CD4-positive, alpha-beta T cell (primary cell): ENCODE data around the gene MYL12A. TPM values are rescaled to one million over a fixed set of nuclear protein-coding genes. Genes with fewer than 3 reads are reported as not detected.

ENCODE experiments used
- ATAC-seq: fragments of 200-7000 bp; cut with Tn5 transposase; one replicate; pipeline ENCODE4 v1.10.0; 2022; ENCODE audit warnings: mild to moderate bottlenecking; ENCODE audit not compliant: poor library complexity
- CTCF ChIA-PET: fragments of 350-600 bp; sonication (Branson Sonifier 250); formaldehyde crosslinking; loops from one replicate; lab custom pipeline; 2021; ENCODE audit warnings: antibody characterized with exemption, inconsistent platforms; lab: Charles Lee
- POLR2A ChIA-PET: fragments of 350-600 bp; sonication (Branson Sonifier 250); formaldehyde crosslinking; loops from one replicate; lab custom pipeline; 2021; ENCODE audit warnings: antibody characterized with exemption, inconsistent platforms; lab: Charles Lee
- DNase-seq, 14 experiments: peaks; one replicate each; pipeline ENCODE4 v3.0.0-alpha.2; 2013 to 2020; ENCODE audit warnings: mixed read lengths in 2 of 14
- H3K27ac ChIP-seq, 2 donors: one replicate each; pipeline versions ENCODE4 v1.5.1 to v1.7.0; 2013; ENCODE audit warnings: low read length in 2 of 2, low read depth in 1 of 2, mild to moderate bottlenecking in 1 of 2
- H3K27me3 ChIP-seq, 2 experiments: 1 replicate in 1 of 2; 2 replicates in 1 of 2; pipeline versions ENCODE4 v1.6.1 to v1.7.0; 2013; ENCODE audit warnings: low read length in 2 of 2, control low read depth in 1 of 2, mild to moderate bottlenecking in 1 of 2, moderate library complexity in 1 of 2; ENCODE audit not compliant: insufficient read depth in 2 of 2, control insufficient read depth in 1 of 2
- H3K36me3 ChIP-seq: one replicate; pipeline ENCODE4 v1.6.1; 2013; ENCODE audit warnings: low read length, control low read depth; ENCODE audit not compliant: insufficient read depth
- H3K4me1 ChIP-seq: one replicate; pipeline ENCODE4 v1.6.1; 2013; ENCODE audit warnings: low read length, control low read depth; ENCODE audit not compliant: insufficient read depth
- H3K4me3 ChIP-seq: one replicate; pipeline ENCODE4 v1.5.1; 2013; ENCODE audit warnings: mild to moderate bottlenecking, low read length, moderate library complexity
- H3K9me3 ChIP-seq, 2 experiments: 1 replicate in 1 of 2; 2 replicates in 1 of 2; pipeline versions ENCODE4 v1.6.1 to v1.7.0; 2013; ENCODE audit warnings: low read length in 2 of 2, mild to moderate bottlenecking in 2 of 2, control low read depth in 1 of 2, moderate library complexity in 1 of 2; ENCODE audit not compliant: control insufficient read depth in 1 of 2, insufficient read depth in 1 of 2
- H3K27ac Mint-ChIP-seq: one replicate; pipeline ENCODE4 v1.8.0; 2020; ENCODE audit warnings: mixed read lengths
- H3K27me3 Mint-ChIP-seq: one replicate; pipeline ENCODE4 v1.8.0; 2021; ENCODE audit warnings: mixed read lengths
- H3K36me3 Mint-ChIP-seq: one replicate; pipeline ENCODE4 v1.8.0; 2021; ENCODE audit warnings: low read depth, mixed read lengths
- H3K4me1 Mint-ChIP-seq: one replicate; pipeline ENCODE4 v1.8.0; 2021; ENCODE audit warnings: low read depth, mixed read lengths
- H3K4me3 Mint-ChIP-seq: one replicate; pipeline ENCODE4 v1.8.0; 2020; ENCODE audit warnings: mild to moderate bottlenecking, mixed read lengths
- H3K9me3 Mint-ChIP-seq: one replicate; pipeline ENCODE4 v1.8.0; 2020; ENCODE audit warnings: mixed read lengths
- CTCF ChIP-seq: fragments of 200-600 bp; IDR thresholded peaks from one replicate; pipeline ENCODE4 v1.8.0; 2022; ENCODE audit warnings: antibody characterized with exemption, mild to moderate bottlenecking
- intact Hi-C, 2 experiments: fragments of 100-400 bp; cut with DNase I in 1 of 2; cut with micrococcal nuclease in 1 of 2; formaldehyde crosslinking; loops; one replicate each; pipeline versions ENCODE4 v1.15.1 to v1.9.0; 2023 to 2025; cut with DNase I, micrococcal nuclease
- total RNA-seq, 174 experiments: library from RNA in 2 of 174; stranded (reverse) in 2 of 174; gene quantifications; one replicate each; pipeline ENCODE4 v1.2.3 and lab custom pipeline; 2021 to 2026

MYL12A gene
- total RNA-seq, 2 experiments from 2014 or later = 188 to 190 TPM

- Histone ChIP-seq H3K4me1 (no peaks in the 10 kb centered on the region), H3K27me3 (no peaks in the 10 kb centered on the region), H3K36me3 (no peaks in the 10 kb centered on the region), H3K27ac (no peak overlapping the region), H3K9me3 (no peaks in the 10 kb centered on the region), H3K4me3 (no peak overlapping the region)
- H3K4me3 Mint-ChIP-seq = no peak overlapping the region
- H3K27ac Mint-ChIP-seq = no peak overlapping the region
- peaks cover 5% of the 10 kb centered on the region for H3K4me1 Mint-ChIP-seq
- ChIA-PET POLR2A (no interaction called here), CTCF (no interaction called here)
- H3K36me3 Mint-ChIP-seq = no peaks in the 10 kb centered on the region
- no peak for ATAC-seq
- TF ChIP-seq CTCF = no peak
- intact Hi-C loops = no loop called here
- no peak for DNase-seq
- no peaks in the 10 kb centered on the region for H3K9me3 Mint-ChIP-seq
- H3K27me3 Mint-ChIP-seq = no peaks in the 10 kb centered on the region
Observed at GRCh38 chr18:3225588-3225987, 22.0 kb upstream of the MYL12A start.

- ChIA-PET POLR2A (no interaction called here), CTCF (no interaction called here)
- no peaks in the 10 kb centered on the region for H3K36me3 ChIP-seq
- H3K9me3 Mint-ChIP-seq = no peaks in the 10 kb centered on the region
- no peak overlapping the region for H3K4me3 ChIP-seq
- no peaks in the 10 kb centered on the region for H3K36me3 Mint-ChIP-seq
- ATAC-seq = no peak
- intact Hi-C loops = no loop called here
- no peak for DNase-seq
- no peak overlapping the region for H3K27ac ChIP-seq
- no peaks in the 10 kb centered on the region for H3K27me3 Mint-ChIP-seq
- no peaks in the 10 kb centered on the region for H3K9me3 ChIP-seq
- no peak overlapping the region for H3K4me3 Mint-ChIP-seq
- no peaks in the 10 kb centered on the region for H3K27me3 ChIP-seq
- no peaks in the 10 kb centered on the region for H3K4me1 ChIP-seq
- H3K4me1 Mint-ChIP-seq = peaks cover 5% of the 10 kb centered on the region
- no peak for TF ChIP-seq CTCF
- H3K27ac Mint-ChIP-seq = no peak overlapping the region
Observed at GRCh38 chr18:3226048-3226447, 21.6 kb upstream of the MYL12A start.

DNA sequence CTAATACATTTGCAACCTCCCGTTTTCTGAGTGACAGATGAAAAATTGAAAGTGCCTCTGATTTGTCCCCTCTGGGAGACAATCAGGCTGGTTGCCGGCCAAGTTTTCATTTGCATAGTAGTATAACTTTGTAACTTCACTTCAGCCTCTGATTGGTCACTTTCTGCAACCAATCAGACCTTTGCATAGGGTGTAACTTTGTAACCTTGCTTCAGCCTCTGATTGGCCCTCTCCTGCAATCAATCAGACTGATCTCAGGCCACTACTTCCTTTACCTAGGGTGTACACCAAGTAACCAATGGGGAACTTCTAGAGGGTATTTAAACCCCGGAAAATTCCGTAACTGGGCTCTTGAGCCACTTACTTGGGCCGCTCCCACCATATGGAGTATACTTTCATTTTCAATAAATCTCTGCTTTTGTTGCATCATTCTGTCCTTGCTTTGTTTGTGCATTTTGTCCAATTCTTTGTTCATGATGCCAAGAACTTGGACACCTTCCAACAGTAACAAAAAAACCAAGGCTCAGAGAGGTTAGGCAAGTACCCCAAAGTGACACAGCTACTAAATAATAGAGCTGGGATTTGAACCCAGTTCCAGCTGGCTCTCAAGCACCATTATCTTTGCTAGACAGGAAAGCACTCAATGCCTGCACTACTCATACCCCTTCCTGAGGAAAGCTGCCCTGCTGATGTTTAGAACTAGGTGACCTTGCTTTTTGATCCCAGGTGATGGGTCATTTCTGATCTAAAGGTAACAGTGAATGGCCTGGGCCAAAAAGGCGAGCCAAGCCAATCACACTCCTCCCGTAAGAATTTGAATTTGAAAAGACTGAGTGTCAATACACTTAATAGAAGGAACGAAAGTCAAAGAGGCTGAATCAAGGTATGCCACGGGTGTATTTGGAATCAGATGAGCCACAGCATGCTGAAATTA lies 16.9 kb upstream of the MYL12A start:
- no peaks in the 10 kb centered on the region for H3K9me3 ChIP-seq
- H3K4me1 ChIP-seq = no peaks in the 10 kb centered on the region
- no peak overlapping the region for H3K27ac ChIP-seq
- no peak overlapping the region for H3K27ac Mint-ChIP-seq
- POLR2A ChIA-PET = no interaction called here
- ATAC-seq (no peak), DNase-seq (no peak)
- H3K4me1 Mint-ChIP-seq = no peaks in the 10 kb centered on the region
- H3K36me3 ChIP-seq = no peaks in the 10 kb centered on the region
- H3K4me3 ChIP-seq = no peak overlapping the region
- CTCF ChIA-PET = no interaction called here
- TF ChIP-seq CTCF = no peak
- H3K4me3 Mint-ChIP-seq = no peak overlapping the region
- H3K27me3 Mint-ChIP-seq = no peaks in the 10 kb centered on the region
- no peaks in the 10 kb centered on the region for H3K27me3 ChIP-seq
- no peaks in the 10 kb centered on the region for H3K36me3 Mint-ChIP-seq
- intact Hi-C loops = no loop called here
- no peaks in the 10 kb centered on the region for H3K9me3 Mint-ChIP-seq
